Epithelial cell of proximal tubule (primary cell): Measurements from ENCODE around the gene CRP. TPM values are rescaled to one million over a fixed set of nuclear protein-coding genes. Genes with fewer than 3 reads are reported as not detected.
"Not testable (repeated sequence)": the region's sequence is repeated elsewhere in the genome, so short reads cannot be mapped to it uniquely, and the experiment has no call there.

Experiments
- DNase-seq: peaks from one replicate; pipeline ENCODE4 v3.0.0-alpha.2; 2011; ENCODE audit warnings: low read depth
- H3K4me3 ChIP-seq: 2 replicates; pipeline ENCODE4 v1.5.1; 2011; ENCODE audit warnings: low read depth, mild to moderate bottlenecking, low read length
- total RNA-seq: library from RNA; depleted of rRNA; stranded (reverse); fragments of >200 nt; gene quantifications from 2 replicates; pipeline ENCODE4 v1.2.3, GENCODE V29; 2015
- TF ChIP-seq, protein P1 (sequence below): conservative IDR thresholded peaks from 2 replicates; pipeline ENCODE4 v1.5.1; 2012; ENCODE audit warnings: low read depth, mild to moderate bottlenecking, low read length

CRP gene
- total RNA-seq, 1 donor from 2014 or later: not detected

DNA sequence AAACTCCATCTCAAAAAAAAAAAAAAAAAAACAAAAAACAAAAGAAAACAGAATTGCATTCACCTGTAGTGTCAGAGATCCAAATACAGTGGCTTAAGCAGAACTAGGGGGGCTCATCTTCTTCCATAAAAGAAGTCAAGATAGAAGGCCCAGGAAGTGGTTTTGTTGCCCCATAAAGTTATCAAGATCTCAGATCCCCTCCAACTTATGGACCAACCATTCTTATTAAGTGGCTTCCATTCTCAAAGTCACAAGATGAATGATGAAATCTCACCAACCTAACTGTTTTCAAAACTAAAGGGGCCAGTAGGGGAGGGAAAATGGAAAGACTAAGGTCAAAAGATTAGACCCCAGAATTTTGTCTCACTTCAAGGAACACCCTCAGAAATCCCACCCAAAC lies 36.2 kb upstream of the CRP start:
- DNase-seq: no peak
- TF ChIP-seq, protein P1, sequence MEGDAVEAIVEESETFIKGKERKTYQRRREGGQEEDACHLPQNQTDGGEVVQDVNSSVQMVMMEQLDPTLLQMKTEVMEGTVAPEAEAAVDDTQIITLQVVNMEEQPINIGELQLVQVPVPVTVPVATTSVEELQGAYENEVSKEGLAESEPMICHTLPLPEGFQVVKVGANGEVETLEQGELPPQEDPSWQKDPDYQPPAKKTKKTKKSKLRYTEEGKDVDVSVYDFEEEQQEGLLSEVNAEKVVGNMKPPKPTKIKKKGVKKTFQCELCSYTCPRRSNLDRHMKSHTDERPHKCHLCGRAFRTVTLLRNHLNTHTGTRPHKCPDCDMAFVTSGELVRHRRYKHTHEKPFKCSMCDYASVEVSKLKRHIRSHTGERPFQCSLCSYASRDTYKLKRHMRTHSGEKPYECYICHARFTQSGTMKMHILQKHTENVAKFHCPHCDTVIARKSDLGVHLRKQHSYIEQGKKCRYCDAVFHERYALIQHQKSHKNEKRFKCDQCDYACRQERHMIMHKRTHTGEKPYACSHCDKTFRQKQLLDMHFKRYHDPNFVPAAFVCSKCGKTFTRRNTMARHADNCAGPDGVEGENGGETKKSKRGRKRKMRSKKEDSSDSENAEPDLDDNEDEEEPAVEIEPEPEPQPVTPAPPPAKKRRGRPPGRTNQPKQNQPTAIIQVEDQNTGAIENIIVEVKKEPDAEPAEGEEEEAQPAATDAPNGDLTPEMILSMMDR: no peak
- no peak overlapping the region for H3K4me3 ChIP-seq

DNA sequence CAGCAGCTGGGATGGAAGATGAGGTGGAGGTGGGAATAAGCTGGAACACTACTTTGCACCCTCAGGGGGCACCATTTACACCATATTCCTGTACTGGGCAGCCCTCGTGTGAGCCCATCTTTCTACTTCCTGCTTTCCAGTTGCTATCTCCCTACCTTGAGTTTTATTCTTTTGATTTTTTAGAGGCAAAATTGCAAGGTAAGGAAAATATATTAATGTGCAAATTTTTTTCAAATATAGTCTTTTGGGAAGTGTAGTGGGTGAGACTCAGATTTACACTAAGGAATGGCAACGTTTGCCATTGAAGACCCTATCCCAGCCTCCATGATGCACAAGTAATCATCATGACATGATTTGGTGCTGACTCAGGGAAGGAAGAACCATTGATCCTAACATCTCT lies 35.2 kb upstream of the CRP start:
- DNase-seq: no peak
- TF ChIP-seq, protein P1: no peak
- no peak overlapping the region for H3K4me3 ChIP-seq

DNA sequence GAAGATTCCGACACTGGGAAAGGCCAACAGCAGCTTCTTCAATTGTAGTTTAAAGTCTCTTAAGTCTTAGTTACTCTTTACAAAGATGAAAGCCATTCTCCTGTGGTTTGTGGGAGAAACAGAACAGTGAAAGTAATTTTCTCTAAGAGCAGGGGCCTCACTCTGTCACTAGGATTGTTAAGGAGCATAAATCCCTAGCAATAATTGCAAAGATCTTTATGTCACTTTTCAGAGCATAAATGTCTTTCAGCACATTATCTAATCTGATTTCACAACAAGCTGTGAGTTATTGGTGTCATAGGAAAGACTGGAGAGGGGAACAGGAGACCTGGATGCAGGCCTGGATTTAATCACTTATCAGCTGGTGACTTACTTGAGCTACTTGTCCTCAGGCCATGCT lies 34.0 kb upstream of the CRP start:
- no peak overlapping the region for H3K4me3 ChIP-seq
- no peak for DNase-seq
- TF ChIP-seq, protein P1: no peak

DNA sequence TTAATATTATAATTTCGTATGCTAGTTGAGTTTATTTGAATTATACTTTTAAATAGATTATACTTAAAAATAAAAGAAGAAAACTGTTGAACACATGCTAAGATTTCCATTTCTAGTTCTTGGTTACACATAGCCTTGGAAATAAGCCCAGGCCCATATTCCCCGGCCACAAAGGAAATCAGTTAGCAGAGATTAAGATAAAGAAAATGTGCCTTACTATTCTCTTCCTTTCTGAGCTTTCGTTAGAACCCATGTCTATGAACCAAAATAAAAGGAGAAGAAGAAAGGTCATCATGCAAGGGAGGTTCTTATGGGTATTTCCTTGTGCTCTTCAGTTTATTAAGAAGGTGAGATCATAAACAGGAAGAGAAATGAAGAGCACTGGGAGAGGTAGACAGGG lies 32.3 kb upstream of the CRP start:
- TF ChIP-seq, protein P1: no peak
- no peak for DNase-seq
- H3K4me3 ChIP-seq: no peak overlapping the region

DNA sequence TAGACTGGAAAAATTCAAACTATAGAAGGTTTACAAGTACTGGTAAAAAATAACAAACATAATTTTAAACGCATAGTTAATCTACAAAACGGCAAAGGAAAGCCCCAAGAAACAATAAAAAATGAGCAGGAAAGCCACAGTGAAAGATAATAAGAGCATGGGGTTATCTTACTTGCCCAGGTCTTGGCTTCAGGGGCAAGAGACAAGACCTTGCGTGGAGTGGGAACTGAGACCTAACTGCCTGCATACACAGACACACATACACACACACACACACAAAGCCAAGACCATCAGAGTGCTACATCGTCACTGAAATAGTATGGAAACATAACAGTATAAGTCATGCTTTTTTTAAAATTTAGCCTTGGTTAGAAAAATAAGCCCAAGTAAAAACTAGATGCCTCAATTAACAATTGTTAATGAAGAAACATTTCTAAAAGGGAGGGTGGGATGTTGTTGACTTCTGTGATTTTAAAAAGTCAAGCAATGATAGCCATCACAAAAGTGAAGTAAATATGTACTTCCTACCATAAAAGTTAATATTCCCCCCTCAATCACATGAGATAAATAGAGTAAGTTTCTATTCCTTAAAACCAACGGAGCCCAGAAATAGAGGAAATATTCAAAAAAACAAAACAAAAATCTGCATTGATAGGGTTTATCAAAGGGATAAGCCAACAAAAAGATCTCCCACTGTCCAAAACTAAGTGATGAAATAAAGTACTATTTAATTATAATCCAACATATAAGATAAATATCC lies 29.4 kb upstream of the CRP start:
- H3K4me3 ChIP-seq: no peak overlapping the region
- TF ChIP-seq, protein P1: no peak
- DNase-seq: no peak

DNA sequence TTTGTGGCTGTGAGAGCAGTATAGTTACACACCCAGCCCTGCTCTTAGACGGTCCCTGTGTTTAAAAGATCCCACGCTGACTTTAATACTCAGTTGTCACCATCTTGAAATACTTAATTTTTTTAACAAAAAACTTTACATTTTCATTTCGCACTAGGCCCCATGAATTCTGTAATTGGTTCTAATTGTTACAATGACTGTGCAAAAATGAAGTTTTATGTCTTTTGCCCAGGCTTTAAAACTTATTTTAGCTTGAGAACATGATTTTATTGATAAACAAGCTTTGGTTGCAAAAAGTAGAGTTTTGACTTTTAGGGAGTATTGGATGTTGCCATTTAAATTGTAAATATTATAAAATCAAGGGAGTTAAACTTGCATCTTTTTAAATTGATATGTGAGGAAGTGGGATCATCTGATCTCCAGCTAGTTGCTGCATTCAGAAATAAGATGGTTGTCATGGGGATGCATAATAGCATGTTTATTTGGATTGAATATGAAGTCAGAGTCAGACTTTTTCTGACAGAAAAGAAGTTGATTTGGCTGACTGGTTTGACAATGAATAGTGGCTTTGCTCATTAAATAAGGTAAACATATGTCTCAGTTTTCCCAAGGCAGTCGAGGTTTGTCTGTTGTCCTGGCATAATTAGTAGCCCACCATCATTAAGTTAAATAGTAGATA lies 23.0 kb upstream of the CRP start:
- DNase-seq: no peak
- H3K4me3 ChIP-seq: no peak overlapping the region
- TF ChIP-seq, protein P1: no peak

DNA sequence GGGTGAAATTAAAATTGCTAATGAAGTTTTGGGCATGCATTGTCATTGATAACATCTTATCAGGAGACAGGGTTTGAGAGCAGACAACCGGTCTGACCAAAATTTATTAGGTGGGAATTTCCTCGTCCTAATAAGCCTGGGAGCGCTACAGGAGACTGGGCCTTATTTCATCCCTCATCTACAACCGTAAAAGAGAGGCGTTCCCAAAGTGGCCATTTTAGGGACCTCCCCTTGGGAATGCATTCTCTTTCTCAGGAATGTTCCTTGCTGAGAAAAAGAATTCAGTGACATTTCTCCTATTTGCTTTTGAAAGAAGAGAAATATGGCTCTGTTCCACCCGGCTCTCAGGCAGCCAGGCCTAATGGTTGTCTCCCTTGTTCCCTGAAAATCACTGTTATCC lies 8.8 kb upstream of the CRP start:
- H3K4me3 ChIP-seq, DNase-seq: not testable (repeated sequence)
